Erythroblast (primary cell): ENCODE measurements around the gene BBIP1.
"Not testable (repeated sequence)": the region's sequence is repeated elsewhere in the genome, so short reads cannot be mapped to it uniquely, and the experiment has no call there.

Source experiments
- DNase-seq, 2 experiments: peaks; one replicate each; lab custom pipeline; 2025; lab: John Stamatoyannopoulos, UW
- GATA1 ChIP-seq: IDR thresholded peaks from 2 replicates; pipeline ENCODE4 v1.6.1; 2011; ENCODE audit warnings: low read depth, mild to moderate bottlenecking, control low read depth, low read length, moderate library complexity
- POLR2A ChIP-seq: IDR thresholded peaks from 2 replicates; pipeline ENCODE4 v1.6.1; 2011; ENCODE audit warnings: mild to moderate bottlenecking, low read length

BBIP1 gene

GRCh38 chr10:110867807-110868465, 51.0 kb downstream of the BBIP1 start:
- no peak for DNase-seq
- no peak for TF ChIP-seq GATA1
- TF ChIP-seq POLR2A: no peak

GRCh38 chr10:110867011-110867806, 51.8 kb downstream of the BBIP1 start:
- not testable (repeated sequence) for DNase-seq

GRCh38 chr10:110865809-110866482, 53.0 kb downstream of the BBIP1 start:
- DNase-seq: no peak
- no peak for TF ChIP-seq POLR2A
- TF ChIP-seq GATA1: no peak

DNA sequence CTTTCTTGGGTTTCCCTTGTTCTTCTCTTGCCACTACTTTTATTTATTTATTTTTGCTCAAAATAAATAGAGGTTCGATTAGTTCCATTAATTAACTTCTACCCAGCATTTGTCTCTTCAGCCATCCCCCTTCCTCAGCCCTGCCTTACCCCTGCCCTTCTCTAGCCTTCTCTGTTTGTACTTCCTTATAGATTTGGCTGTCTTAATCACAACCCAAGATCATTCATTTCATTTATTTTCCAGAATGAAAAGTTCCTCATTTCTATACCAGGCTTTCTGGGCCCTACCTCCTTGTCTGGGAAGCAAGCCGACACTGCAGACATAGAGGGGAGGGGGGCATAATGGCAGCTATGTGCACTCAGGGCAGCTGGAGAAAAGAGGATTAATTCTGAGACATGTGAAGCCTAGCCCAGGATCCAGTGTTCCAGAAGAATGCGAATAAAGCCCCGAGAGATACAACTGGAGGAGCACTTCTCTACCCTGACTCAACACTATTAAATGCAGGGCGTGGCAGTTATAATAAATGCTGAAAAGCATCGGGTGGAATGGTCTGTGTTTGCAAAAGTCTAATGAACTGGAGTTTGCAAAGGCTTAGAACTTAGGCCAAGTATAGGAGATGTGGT, 53.7 kb downstream of the BBIP1 start:
- DNase-seq: peak; percentile 32 to 45
- no peak for TF ChIP-seq POLR2A
- no peak for TF ChIP-seq GATA1

DNA sequence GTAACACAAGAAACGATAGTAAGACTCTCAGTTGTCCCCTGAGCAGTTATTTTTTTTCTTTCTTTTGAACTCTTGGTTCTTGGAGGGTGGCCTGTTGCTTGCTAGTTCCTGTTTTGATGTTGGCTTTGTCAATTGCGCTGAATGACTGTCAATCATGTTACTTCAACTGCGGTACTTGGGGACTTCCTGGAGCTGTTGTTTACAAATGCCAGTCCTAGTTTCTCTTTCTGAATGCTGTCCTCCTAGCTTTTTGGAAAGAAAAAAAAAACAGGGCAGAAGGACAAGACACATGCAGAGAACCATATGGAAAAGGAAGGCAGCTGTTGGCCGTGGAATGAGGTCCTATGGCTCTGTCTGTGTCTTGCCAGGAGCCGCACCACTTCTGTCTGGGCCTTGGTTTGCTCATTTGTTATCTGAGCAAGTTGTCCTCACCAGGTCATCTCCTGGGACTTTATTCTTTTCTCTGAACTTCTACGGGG, 54.3 kb downstream of the BBIP1 start:
- no peak for TF ChIP-seq GATA1
- TF ChIP-seq POLR2A: no peak
- peak; percentile 62 to 67 for DNase-seq

- DNase-seq: no peak
- TF ChIP-seq GATA1 (no peak), POLR2A (no peak)
Measured at GRCh38 chr10:110863956-110864355, 55.0 kb downstream of the BBIP1 start.

DNA sequence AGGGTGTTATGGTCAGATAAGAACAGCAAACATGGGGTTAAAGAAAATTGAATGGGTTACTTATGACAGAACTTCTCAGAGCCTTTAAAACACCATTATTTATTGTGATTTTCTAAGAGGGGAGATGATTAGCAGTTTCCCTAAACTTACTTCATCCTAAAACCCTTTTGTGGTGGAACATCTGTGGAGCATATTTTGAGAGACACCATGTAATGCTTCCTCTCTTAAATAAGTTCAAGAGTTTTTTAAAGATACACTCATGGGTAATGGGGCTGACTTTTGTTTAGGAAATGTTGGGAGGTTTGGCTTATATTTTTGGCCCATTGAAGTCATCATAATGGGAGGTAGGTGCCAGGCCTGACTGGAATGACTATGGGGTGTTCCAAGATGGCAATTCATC, 55.6 kb downstream of the BBIP1 start:
- TF ChIP-seq POLR2A (no peak), GATA1 (no peak)
- DNase-seq: no peak

GRCh38 chr10:110862961-110863360, 56.0 kb downstream of the BBIP1 start:
- DNase-seq: no peak
- TF ChIP-seq GATA1 (no peak), POLR2A (no peak)

- DNase-seq: no peak
- TF ChIP-seq POLR2A (no peak), GATA1 (no peak)
Measured at GRCh38 chr10:110861930-110862649, 56.9 kb downstream of the BBIP1 start.

- no peak for TF ChIP-seq POLR2A
- TF ChIP-seq GATA1: no peak
- DNase-seq: no peak
Measured at GRCh38 chr10:110861476-110861875, 57.5 kb downstream of the BBIP1 start.

- peak in 1 of 2 experiments; percentile 37 for DNase-seq
- TF ChIP-seq GATA1: no peak
- TF ChIP-seq POLR2A: no peak
Measured at GRCh38 chr10:110860576-110861241, 58.3 kb downstream of the BBIP1 start.

DNA sequence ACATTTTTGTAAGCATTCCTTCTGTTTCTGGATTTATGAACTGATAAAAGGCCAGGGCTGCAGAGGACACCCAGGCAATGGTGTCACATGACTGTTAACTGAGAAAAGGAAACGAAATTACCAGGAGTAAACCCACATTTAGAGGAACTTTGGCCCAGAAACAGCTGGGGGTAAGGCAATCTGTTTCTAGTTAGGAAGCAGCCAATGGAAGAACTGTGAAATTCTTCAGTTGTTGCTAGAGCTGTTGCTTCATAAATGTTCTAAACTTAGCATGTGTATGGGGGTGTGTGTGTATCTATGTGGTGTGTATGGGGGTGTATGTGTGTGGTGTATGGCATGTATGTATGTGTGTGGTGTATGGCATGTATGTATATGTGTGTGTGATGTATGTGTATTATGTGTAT, 59.0 kb downstream of the BBIP1 start:
- peak; percentile 42 to 47 for DNase-seq
- TF ChIP-seq POLR2A (no peak), GATA1 (no peak)
